HepG2 (cell line): ENCODE results near the gene CALD1. TPM values are rescaled to one million over a fixed set of nuclear protein-coding genes. Genes with fewer than 3 reads are reported as not detected.

Experiments used
- ATAC-seq: fragments of 200-7000 bp; cut with Tn5 transposase; 3 replicates; pipeline ENCODE4 v1.9.1; 2020; ENCODE audit warnings: mild to moderate bottlenecking, moderate library complexity
- BruUV-seq: library from RNA; stranded (reverse); fragments of 400-500 nt; replicated peaks from 2 replicates; lab custom pipeline; 2021; lab: Mats Ljungman, UMichigan
- CTCF ChIA-PET: fragments of 300-600 bp; formaldehyde crosslinking; extraction: SDS; loops from one replicate; lab custom pipeline; 2021; ENCODE audit warnings: low total read pairs, inconsistent platforms, low intra/inter-chr PET ratio; lab: Yijun Ruan, JAX
- POLR2A ChIA-PET: fragments of 350-600 bp; sonication (Branson Sonifier 250); formaldehyde crosslinking; loops from one replicate; lab custom pipeline; 2020; ENCODE audit warnings: antibody characterized with exemption, inconsistent platforms; lab: Yijun Ruan, JAX
- DNase-seq: peaks from one replicate; pipeline ENCODE4 v3.0.0-alpha.2; 2015; ENCODE audit warnings: low spot score
- FAIRE-seq: peaks from 3 replicates; lab custom pipeline; 2011; peaks lifted over from hg19 to GRCh38; lab: Jason Lieb, UNC
- H2AFZ ChIP-seq: one replicate; pipeline ENCODE4 v1.6.1; 2011; ENCODE audit warnings: low read length, inconsistent platforms
- H3K27ac ChIP-seq: fragments of 300-600 bp; 3 replicates; pipeline ENCODE4 v1.8.0; 2011; ENCODE audit warnings: mixed run types, mild to moderate bottlenecking, mixed read lengths, low read length, inconsistent platforms; ENCODE audit not compliant: insufficient read depth; ENCODE audit errors: extremely low read length
- H3K27me3 ChIP-seq, 2 experiments: fragments of 200-600 bp in 1 of 2; 2 replicates in 1 of 2; 3 replicates in 1 of 2; pipeline versions ENCODE4 v1.6.0 to v1.8.0; 2011; ENCODE audit warnings: low read length in 2 of 2, mild to moderate bottlenecking in 2 of 2, moderate library complexity in 2 of 2, inconsistent platforms in 1 of 2; ENCODE audit not compliant: insufficient read depth in 2 of 2, control insufficient read depth in 1 of 2
- H3K36me3 ChIP-seq, 2 experiments: fragments of 200-600 bp in 1 of 2; replicated peaks in 1 of 2; 2 replicates in 1 of 2; 3 replicates in 1 of 2; pipeline versions ENCODE4 v1.5.1 to v1.8.0; 2011; ENCODE audit warnings: low read length in 2 of 2, inconsistent platforms in 1 of 2; ENCODE audit not compliant: insufficient read depth in 2 of 2, control insufficient read depth in 1 of 2
- H3K4me1 ChIP-seq: 2 replicates; pipeline ENCODE4 v1.5.1; 2012; ENCODE audit warnings: low read length, inconsistent platforms; ENCODE audit not compliant: insufficient read depth
- H3K4me2 ChIP-seq: 2 replicates; pipeline ENCODE4 v1.6.0; 2011; ENCODE audit warnings: low read depth, low read length, inconsistent platforms
- H3K4me3 ChIP-seq, 3 experiments: fragments of 200-600 bp in 1 of 3; sonication (generic), shearing (Covaris generic) in 1 of 3; replicated peaks in 1 of 3; 2 replicates each; pipeline ENCODE4 v1.5.1; 2011 to 2016; ENCODE audit warnings: low read length in 3 of 3, inconsistent platforms in 2 of 3, low read depth in 2 of 3, mild to moderate bottlenecking in 2 of 3, control low read depth in 1 of 3, mixed read lengths in 1 of 3; ENCODE audit not compliant: insufficient read depth in 1 of 3
- H3K79me2 ChIP-seq: one replicate; pipeline ENCODE4 v1.6.1; 2011; ENCODE audit warnings: low read length, inconsistent platforms; ENCODE audit not compliant: insufficient read depth
- H3K9ac ChIP-seq: 2 replicates; pipeline ENCODE4 v1.6.0; 2011; ENCODE audit warnings: mild to moderate bottlenecking, low read depth, low read length, inconsistent platforms; ENCODE audit not compliant: insufficient read depth
- H3K9me3 ChIP-seq: 2 replicates; pipeline ENCODE4 v1.5.1; 2012; ENCODE audit warnings: mild to moderate bottlenecking, low read length
- H4K20me1 ChIP-seq: 2 replicates; pipeline ENCODE4 v1.6.0; 2011; ENCODE audit warnings: inconsistent platforms, mild to moderate bottlenecking, low read length, moderate library complexity; ENCODE audit not compliant: insufficient read depth
- AFF4 ChIP-seq: sonication (generic); formaldehyde crosslinking; IDR thresholded peaks from 2 replicates; pipeline ENCODE4 v1.4.0; 2020; ENCODE audit warnings: missing genetic modification reagents
- BRD4 ChIP-seq: sonication (generic); formaldehyde crosslinking; IDR thresholded peaks from 2 replicates; pipeline ENCODE4 v1.4.0; 2020; ENCODE audit warnings: missing genetic modification reagents
- CCDC6 ChIP-seq: sonication (generic); formaldehyde crosslinking; IDR thresholded peaks from 2 replicates; pipeline ENCODE4 v1.8.1; 2022; ENCODE audit warnings: mild to moderate bottlenecking, missing genetic modification reagents, moderate library complexity
- ELF3 ChIP-seq: IDR thresholded peaks from 2 replicates; pipeline ENCODE4 v1.6.1; 2016; ENCODE audit warnings: missing genetic modification reagents, missing compliant biosample characterization
- FOXM1 ChIP-seq: sonication (generic); formaldehyde crosslinking; IDR thresholded peaks from 2 replicates; pipeline ENCODE4 v1.5.0; 2020; ENCODE audit warnings: missing genetic modification reagents
- GATAD2A ChIP-seq: IDR thresholded peaks from 2 replicates; pipeline ENCODE4 v1.6.1; 2016
- HMGXB4 ChIP-seq, 2 experiments: sonication (generic) in 1 of 2; formaldehyde crosslinking in 1 of 2; IDR thresholded peaks; 2 replicates each; pipeline versions ENCODE4 v1.4.0 to v1.6.1; 2018 to 2020; ENCODE audit warnings: missing genetic modification reagents in 2 of 2, borderline replicate concordance in 1 of 2, low read depth in 1 of 2, mild to moderate bottlenecking in 1 of 2, missing biosample characterization in 1 of 2
- IKZF4 ChIP-seq: sonication (generic); formaldehyde crosslinking; IDR thresholded peaks from 2 replicates; pipeline ENCODE4 v1.5.1; 2020; ENCODE audit warnings: borderline replicate concordance, mild to moderate bottlenecking, low read depth, missing genetic modification reagents; ENCODE audit errors: not compliant biosample characterization
- NFIB ChIP-seq: sonication (generic); formaldehyde crosslinking; IDR thresholded peaks from 2 replicates; pipeline ENCODE4 v1.9.0; 2021; ENCODE audit warnings: missing genetic modification reagents, mild to moderate bottlenecking, borderline replicate concordance
- PAWR ChIP-seq: sonication (generic); formaldehyde crosslinking; IDR thresholded peaks from 2 replicates; pipeline ENCODE4 v1.4.0; 2020; ENCODE audit warnings: missing genetic modification reagents, mild to moderate bottlenecking, borderline replicate concordance
- PTBP1 ChIP-seq: fragments of 200-400 bp; formaldehyde crosslinking; IDR thresholded peaks from 2 replicates; pipeline ENCODE4 v1.6.1; 2018; ENCODE audit warnings: low read length, low read depth; ENCODE audit not compliant: poor library complexity, severe bottlenecking
- RNF2 ChIP-seq: fragments of 450-650 bp; conservative IDR thresholded peaks from 2 replicates; pipeline ENCODE4 v1.6.1; 2016; ENCODE audit warnings: low read depth
- SALL2 ChIP-seq: sonication (generic); formaldehyde crosslinking; IDR thresholded peaks from 2 replicates; pipeline ENCODE4 v1.8.1; 2023; ENCODE audit warnings: mild to moderate bottlenecking, missing genetic modification reagents, inconsistent platforms
- SIX1 ChIP-seq: sonication (generic); formaldehyde crosslinking; IDR thresholded peaks from 2 replicates; pipeline ENCODE4 v1.4.0; 2020; ENCODE audit warnings: missing genetic modification reagents, borderline replicate concordance
- STAT5B ChIP-seq: sonication (generic); formaldehyde crosslinking; IDR thresholded peaks from 2 replicates; pipeline ENCODE4 v1.4.0; 2020; ENCODE audit warnings: missing genetic modification reagents
- TSC22D2 ChIP-seq: sonication (generic); formaldehyde crosslinking; IDR thresholded peaks from 2 replicates; pipeline ENCODE4 v1.5.1; 2020; ENCODE audit warnings: missing genetic modification reagents, mild to moderate bottlenecking, borderline replicate concordance
- ZNF317 ChIP-seq: sonication (generic); formaldehyde crosslinking; IDR thresholded peaks from 2 replicates; pipeline ENCODE4 v1.5.0; 2020; ENCODE audit warnings: mild to moderate bottlenecking, missing genetic modification reagents
- ZNF768 ChIP-seq: sonication (generic); formaldehyde crosslinking; IDR thresholded peaks from 2 replicates; pipeline ENCODE4 v1.4.0; 2020; ENCODE audit warnings: missing genetic modification reagents
- WGBS: methylation state at CpG from one replicate; pipeline ENCODE4 v1.1.6; 2017; ENCODE audit warnings: low lambda C conversion rate; 5-methylcytosine and 5-hydroxymethylcytosine counted together
- in situ Hi-C: cut with HindIII; loops from 2 replicates; pipeline ENCODE4 v1.10.0; 2017; ENCODE audit warnings: low pct_unique_long_range_greater_than_20kb; ENCODE audit not compliant: extremely low pct_ligation_motif_present
- intact Hi-C: fragments of 100-400 bp; cut with micrococcal nuclease; formaldehyde crosslinking; loops from one replicate; pipeline ENCODE4 v1.10.0; 2022; ENCODE audit not compliant: unreplicated experiment
- polyA plus RNA-seq, 8 experiments: library from polyadenylated mRNA; depleted of rRNA in 3 of 8; stranded (reverse) in 7 of 8; unstranded in 1 of 8; fragments of >200 nt; fragmentation: Illumina TruSeq in 4 of 8; extraction: Trizol in 4 of 8; gene quantifications; 2 replicates each; pipeline versions ENCODE4 v1.2.1 to v1.2.3, GENCODE V29; 2011 to 2016; ENCODE audit warnings: low read depth in 4 of 8, missing spikeins in 1 of 8, mixed read lengths in 1 of 8; ENCODE audit not compliant: insufficient read depth in 1 of 8
- total RNA-seq, 5 experiments: library from RNA; depleted of rRNA; stranded (reverse); fragments of >200 nt; fragmentation: Illumina TruSeq; extraction: Trizol; gene quantifications; 2 replicates each; pipeline ENCODE4 v1.2.3, GENCODE V29; 2016; ENCODE audit warnings: low read depth in 1 of 5

Gene CALD1
- total and polyA plus RNA-seq, 2 of the 13 experiments (the other 11 are each of a cell fraction or from before 2014, with no cell fraction given): 53.0 to 112 TPM

GRCh38 chr7:134729895-134730294, 49.5 kb upstream of the CALD1 start:
- Histone ChIP-seq H3K4me2 (no peak overlapping the region), H3K27ac (no peak overlapping the region), H3K27me3 (peaks cover 1 to 6% of the 10 kb centered on the region in 2 experiments; a peak in 1 of 5 replicates), H2AFZ (no peak overlapping the region), H3K4me1 (no peaks in the 10 kb centered on the region), H4K20me1 (no peaks in the 10 kb centered on the region), H3K9ac (no peak overlapping the region), H3K9me3 (no peaks in the 10 kb centered on the region), H3K4me3 (no peak overlapping the region), H3K36me3 (no peaks in the 10 kb centered on the region), H3K79me2 (no peaks in the 10 kb centered on the region)
- ChIA-PET POLR2A (no interaction called here), CTCF (no interaction called here)
- FAIRE-seq (no peak), DNase-seq (no peak), ATAC-seq (no peak)
- WGBS: 56% methylated on average over 3 of the region's 4 CpGs
- no TSS peak for BruUV-seq
- in situ Hi-C loops: no loop called here
- TF ChIP-seq AFF4 (CRISPR knock-in tag): no peak
- TF ChIP-seq FOXM1 (CRISPR knock-in tag): no peak
- no peak for TF ChIP-seq IKZF4 (CRISPR knock-in tag)
- no peak for TF ChIP-seq TSC22D2 (CRISPR knock-in tag)
- no peak for TF ChIP-seq PTBP1
- TF ChIP-seq ELF3 (CRISPR knock-in tag): no peak
- TF ChIP-seq BRD4: no peak
- no peak for TF ChIP-seq GATAD2A
- TF ChIP-seq HMGXB4 (CRISPR knock-in tag; IDR thresholded peaks at IDR 0.05; ENCODE audit: borderline replicate concordance in 1 of 2, low read depth in 1 of 2): no peak
- no peak for TF ChIP-seq SIX1
- TF ChIP-seq ZNF317 (CRISPR knock-in tag): no peak
- no peak for TF ChIP-seq CCDC6
- TF ChIP-seq RNF2: no peak
- TF ChIP-seq NFIB: no peak
- no peak for TF ChIP-seq STAT5B (CRISPR knock-in tag)
- TF ChIP-seq PAWR (CRISPR knock-in tag): no peak
- TF ChIP-seq ZNF768 (CRISPR knock-in tag): no peak
- no peak for TF ChIP-seq SALL2 (CRISPR knock-in tag)
- intact Hi-C loops: loop anchor here (10.0 kb wide), 1 partner anchor 215 kb away; no protein-coding TSS in a partner anchor
